K562 (cell line): Measurements from ENCODE around the gene CDC25B. TPM values are rescaled to one million over a fixed set of nuclear protein-coding genes. Genes with fewer than 3 reads are reported as not detected.

Source experiments
- ATAC-seq: fragments of 200-7000 bp; cut with Tn5 transposase; 3 replicates; pipeline ENCODE4 v1.9.1; 2020; ENCODE audit warnings: moderate library complexity
- BruUV-seq: library from RNA; stranded (reverse); fragments of 400-500 nt; replicated peaks from 2 replicates; lab custom pipeline; 2021; lab: Mats Ljungman, UMichigan
- CTCF ChIA-PET: fragments of 300-600 bp; formaldehyde crosslinking; extraction: SDS; loops from one replicate; lab custom pipeline; 2021; ENCODE audit warnings: low intra/inter-chr PET ratio; lab: Yijun Ruan, JAX
- POLR2A ChIA-PET: fragments of 300-600, 350-650 bp; sonication (Branson Sonifier 250); formaldehyde crosslinking; extraction: SDS; loops from one replicate; lab custom pipeline; 2021; ENCODE audit warnings: antibody characterized with exemption, inconsistent platforms; lab: Yijun Ruan, JAX
- DNase-seq, 4 experiments: peaks; one replicate each; pipeline versions ENCODE4 v3.0.0 to v3.0.0-alpha.2; 2011 to 2018; ENCODE audit warnings: low spot score in 3 of 4, mixed read lengths in 3 of 4; ENCODE audit errors: extremely low read depth in 1 of 4
- FAIRE-seq: peaks from 2 replicates; lab custom pipeline; 2011; peaks lifted over from hg19 to GRCh38; lab: Jason Lieb, UNC
- H2AFZ ChIP-seq: 2 replicates; pipeline ENCODE4 v1.6.0; 2011; ENCODE audit warnings: low read depth, low read length, control low read depth, inconsistent platforms
- H3K27ac ChIP-seq: fragments of 200-600 bp; 3 replicates; pipeline ENCODE4 v1.8.0; 2011; ENCODE audit warnings: low read depth, mild to moderate bottlenecking, control low read depth, inconsistent platforms, low read length, moderate library complexity, mixed read lengths; ENCODE audit errors: extremely low read depth
- H3K27me3 ChIP-seq, 2 experiments: fragments of 300-600 bp in 1 of 2; 2 replicates in 1 of 2; 3 replicates in 1 of 2; pipeline versions ENCODE4 v1.6.0 to v1.8.0; 2011; ENCODE audit warnings: inconsistent platforms in 2 of 2, low read length in 2 of 2, mild to moderate bottlenecking in 1 of 2, mixed read lengths in 1 of 2, moderate library complexity in 1 of 2; ENCODE audit not compliant: control insufficient read depth in 2 of 2, insufficient read depth in 2 of 2
- H3K36me3 ChIP-seq: fragments of 300-600 bp; 3 replicates; pipeline ENCODE4 v1.8.0; 2011; ENCODE audit warnings: mild to moderate bottlenecking, low read length, inconsistent platforms; ENCODE audit not compliant: control insufficient read depth, insufficient read depth
- H3K4me1 ChIP-seq, 2 experiments: fragments of 200-600 bp in 1 of 2; replicated peaks in 1 of 2; 2 replicates in 1 of 2; 3 replicates in 1 of 2; pipeline versions ENCODE4 v1.5.1 to v1.8.0; 2011; ENCODE audit warnings: inconsistent platforms in 2 of 2, low read length in 2 of 2, mild to moderate bottlenecking in 1 of 2, mixed read lengths in 1 of 2, moderate library complexity in 1 of 2; ENCODE audit not compliant: control insufficient read depth in 2 of 2, insufficient read depth in 2 of 2
- H3K4me2 ChIP-seq: 2 replicates; pipeline ENCODE4 v1.6.1; 2011; ENCODE audit warnings: low read length, control low read depth, inconsistent platforms, mixed read lengths; ENCODE audit not compliant: insufficient read depth
- H3K4me3 ChIP-seq: fragments of 200-600 bp; sonication (generic), shearing (Covaris generic); 2 replicates; pipeline ENCODE4 v1.5.1; 2016; ENCODE audit warnings: control low read depth, inconsistent platforms
- H3K79me2 ChIP-seq: fragments of 200-600 bp; 3 replicates; pipeline ENCODE4 v1.8.0; 2011; ENCODE audit warnings: low read length, inconsistent platforms; ENCODE audit not compliant: control insufficient read depth, insufficient read depth
- H3K9ac ChIP-seq, 2 experiments: 2 replicates each; pipeline versions ENCODE4 v1.6.0 to v1.6.1; 2011; ENCODE audit warnings: low read depth in 2 of 2, low read length in 2 of 2, control low read depth in 1 of 2, inconsistent platforms in 1 of 2, mild to moderate bottlenecking in 1 of 2, mixed read lengths in 1 of 2; ENCODE audit not compliant: insufficient read depth in 1 of 2
- H3K9me1 ChIP-seq: one replicate; pipeline ENCODE4 v1.6.0; 2011; ENCODE audit warnings: inconsistent platforms, mild to moderate bottlenecking, low read length, moderate library complexity; ENCODE audit not compliant: control insufficient read depth, insufficient read depth
- H3K9me3 ChIP-seq: replicated peaks from 2 replicates; pipeline ENCODE4 v1.5.1; 2011; ENCODE audit warnings: low read depth, low read length, inconsistent platforms; ENCODE audit not compliant: control insufficient read depth, insufficient read depth
- H4K20me1 ChIP-seq: replicated peaks from 2 replicates; pipeline ENCODE4 v1.6.1; 2011; ENCODE audit warnings: low read length, inconsistent platforms, mixed read lengths; ENCODE audit not compliant: control insufficient read depth, insufficient read depth
- EWSR1 ChIP-seq: fragments of 450-650 bp; IDR thresholded peaks from 2 replicates; pipeline ENCODE4 v1.6.1; 2018; ENCODE audit warnings: borderline replicate concordance, mild to moderate bottlenecking, low read depth, moderate library complexity; ENCODE audit not compliant: partially characterized antibody
- GATAD2A ChIP-seq: fragments of 450-650 bp; IDR thresholded peaks from 2 replicates; pipeline ENCODE4 v1.6.1; 2017
- KLF16 ChIP-seq: IDR thresholded peaks from 2 replicates; pipeline ENCODE4 v1.6.1; 2016; ENCODE audit warnings: antibody characterized with exemption
- NELFE ChIP-seq: IDR thresholded peaks from 2 replicates; pipeline ENCODE4 v1.6.1; 2011; ENCODE audit warnings: mild to moderate bottlenecking; ENCODE audit not compliant: insufficient read depth, insufficient read length
- SOX6 ChIP-seq: fragments of 450-650 bp; IDR thresholded peaks from 2 replicates; pipeline ENCODE4 v1.6.1; 2014; ENCODE audit warnings: mild to moderate bottlenecking
- TEAD4 ChIP-seq, 2 experiments: sonication (generic) in 1 of 2; formaldehyde crosslinking in 1 of 2; IDR thresholded peaks; 2 replicates each; pipeline versions ENCODE4 v1.6.1 to v1.8.0; 2012 to 2022; ENCODE audit warnings: borderline replicate concordance in 1 of 2, inconsistent platforms in 1 of 2, low read length in 1 of 2, mild to moderate bottlenecking in 1 of 2, missing genetic modification reagents in 1 of 2
- ZNF134 ChIP-seq: fragments of 250-450 bp; sonication (Bioruptor Pico); conservative IDR thresholded peaks from 2 replicates; pipeline ENCODE4 v1.4.0; 2020
- ZNF24 ChIP-seq: fragments of 450-650 bp; IDR thresholded peaks from 2 replicates; pipeline ENCODE4 v1.6.1; 2016
- ZNF436 ChIP-seq: fragments of 250-450, 450-650 bp; sonication (Bioruptor Pico); formaldehyde crosslinking; IDR thresholded peaks from 2 replicates; pipeline ENCODE4 v1.7.0; 2020; ENCODE audit warnings: mild to moderate bottlenecking
- ZNF644 ChIP-seq: fragments of 200-800 bp; sonication (Bioruptor generic); IDR thresholded peaks from 2 replicates; pipeline ENCODE4 v1.6.1; 2016; ENCODE audit warnings: low read depth, missing genetic modification characterization, missing compliant biosample characterization
- ZNF764 ChIP-seq: fragments of 250-450 bp; sonication (Bioruptor Pico); IDR thresholded peaks from 2 replicates; pipeline ENCODE4 v1.4.0; 2020; ENCODE audit warnings: low read depth, mild to moderate bottlenecking, moderate library complexity
- WGBS: fragments of 100-300 bp; shearing (Covaris generic); methylation state at CpG from one replicate; pipeline ENCODE4 v1.1.6; 2016; ENCODE audit warnings: low coverage, mixed read lengths; ENCODE audit not compliant: insufficient coverage; ENCODE audit errors: missing lambda C conversion rate; 5-methylcytosine and 5-hydroxymethylcytosine counted together
- in situ Hi-C: fragments of 300-500 bp; cut with MboI; formaldehyde crosslinking; loops from 4 replicates; pipeline ENCODE4 v1.15.0; 2018; ENCODE audit warnings: inconsistent platforms, mixed read lengths
- intact Hi-C: fragments of 100-400 bp; cut with micrococcal nuclease; formaldehyde crosslinking; loops from 2 replicates; pipeline ENCODE4 v1.14.2; 2022
- polyA plus RNA-seq, 8 experiments: library from polyadenylated mRNA; depleted of rRNA in 4 of 8; stranded (reverse) in 5 of 8; unstranded in 3 of 8; fragments of >200 nt; fragmentation: Nextera tagmentation in 2 of 8; fragmentation: Illumina TruSeq in 1 of 8; extraction: Ambion mirVana in 2 of 8; extraction: Trizol in 1 of 8; gene quantifications; 2 replicates each; pipeline versions ENCODE4 v1.2.1 to v1.2.3, GENCODE V29; 2011 to 2014; ENCODE audit warnings: inconsistent platforms in 1 of 8, missing spikeins in 1 of 8
- total RNA-seq, 7 experiments: library from RNA; depleted of rRNA in 6 of 7; stranded (reverse); fragments of >200 nt in 6 of 7; fragmentation: Illumina TruSeq in 2 of 7; extraction: Trizol in 2 of 7; gene quantifications; 2 replicates each; pipeline versions ENCODE4 v1.2.1 to v1.2.3, GENCODE V29; 2011 to 2021; ENCODE audit warnings: low replicate concordance in 1 of 7
- TF ChIP-seq, protein P1 (sequence below): fragments of 450-650 bp; IDR thresholded peaks from 2 replicates; pipeline ENCODE4 v1.6.1; 2017; ENCODE audit warnings: antibody characterized with exemption, mild to moderate bottlenecking

Gene CDC25B
- total and polyA plus RNA-seq, 9 of the 15 experiments (the other 6 are each of a cell fraction or from before 2014, with no cell fraction given) = 2.3 to 35.7 (median 9.5) TPM

- Histone ChIP-seq H3K9me1 (no peaks in the 10 kb centered on the region), H3K4me1 (peaks cover 9 to 11% of the 10 kb centered on the region in 2 experiments; a peak in 3 of 5 replicates), H4K20me1 (no peaks in the 10 kb centered on the region), H3K9me3 (no peaks in the 10 kb centered on the region), H3K27ac (no peak overlapping the region), H3K4me2 (no peak overlapping the region)
- intact Hi-C loops = no loop called here
- ATAC-seq = no peak
- FAIRE-seq = no peak
- no TSS peak for BruUV-seq
- no peak for TF ChIP-seq EWSR1
- TF ChIP-seq, all 486 proteins: peak for 0
- no peak for DNase-seq
- no peak overlapping the region for H3K9ac ChIP-seq
- no peaks in the 10 kb centered on the region for H3K36me3 ChIP-seq
- no peaks in the 10 kb centered on the region for H3K27me3 ChIP-seq
- ChIA-PET POLR2A (interaction anchor here (0.9 kb wide), 1 partner anchor 9 kb away, joined by 4 read pairs; no protein-coding TSS in a partner anchor), CTCF (no interaction called here)
- 82% methylated on average over 3 of the region's 4 CpGs for WGBS
- in situ Hi-C loops = no loop called here
- no peaks in the 10 kb centered on the region for H3K79me2 ChIP-seq
- H2AFZ ChIP-seq = no peak overlapping the region
- H3K4me3 ChIP-seq = no peak overlapping the region
Measured at GRCh38 chr20:3836132-3836531, 40.0 kb downstream of the CDC25B start.

DNA sequence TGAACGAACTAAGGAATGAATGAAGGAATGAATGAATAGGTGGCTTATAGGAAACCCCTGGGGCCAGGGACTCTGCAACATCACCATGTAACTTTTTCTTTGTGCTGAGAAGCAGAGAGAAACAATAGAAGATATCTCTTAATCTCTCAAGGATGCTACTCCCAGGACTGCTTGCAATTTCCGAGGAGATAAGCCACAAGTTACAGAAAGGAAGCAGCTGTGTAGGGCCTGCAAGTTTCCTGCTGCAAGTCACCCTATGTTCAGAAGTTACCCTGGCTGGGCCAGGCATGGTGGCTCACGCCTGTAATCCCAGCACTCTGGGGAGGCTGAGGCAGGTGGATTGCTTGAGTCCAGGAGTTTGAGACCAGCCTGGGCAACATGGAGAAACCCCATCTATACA, 43.2 kb downstream of the CDC25B start:
- in situ Hi-C loops (no loop called here), intact Hi-C loops (no loop called here)
- FAIRE-seq = peak; percentile 87
- WGBS = 8% methylated on average over 2 of the region's 3 CpGs
- peak in 2 of 4 experiments; percentile 53 to 71 for DNase-seq
- Histone ChIP-seq H3K9me3 (no peaks in the 10 kb centered on the region), H3K9me1 (no peaks in the 10 kb centered on the region), H3K27ac (no peak overlapping the region), H3K4me2 (peak overlapping the region; percentile 34; the same call in 1 of the 2 replicates), H3K9ac (peak overlapping the region; percentile 19 to 34; a peak in 1 of 4 replicates), H3K36me3 (no peaks in the 10 kb centered on the region), H3K4me3 (no peak overlapping the region), H2AFZ (0 out of 2 replicates have a peak overlapping the region, but pooled peaks have one; percentile 45), H3K27me3 (no peaks in the 10 kb centered on the region), H4K20me1 (no peaks in the 10 kb centered on the region), H3K79me2 (no peaks in the 10 kb centered on the region), H3K4me1 (peaks cover 27 to 31% of the 10 kb centered on the region in 2 experiments; a peak in 4 of 5 replicates)
- ChIA-PET POLR2A (interaction anchor here (1.0 to 1.1 kb wide), 2 partner anchors 12 to 19 kb away, joined by 3 to 4 read pairs; partner anchors contain the start of gene AP5S1), CTCF (no interaction called here)
- BruUV-seq = no TSS peak
- ATAC-seq = peak; percentile 68
- TF ChIP-seq GATAD2A (0 out of 2 replicates have a peak, but pooled peaks have one; percentile 44), ZNF24 (peak; percentile 88), ZNF644 (0 out of 2 replicates have a peak, but pooled peaks have one; percentile 33), SOX6 (peak; percentile 96), TEAD4 (IDR thresholded peaks at IDR 0.05; ENCODE audit: low read length) (0 out of 2 replicates have a peak, but pooled peaks have one; percentile 36), TEAD4 (CRISPR knock-in tag; IDR thresholded peaks at IDR 0.05; ENCODE audit: borderline replicate concordance) (no peak), NELFE (no peak), KLF16 (peak; percentile 42; the same call in 1 of the 2 replicates), ZNF436 (CRISPR knock-in tag) (no peak), ZNF134 (CRISPR knock-in tag) (0 out of 2 replicates have a peak, but pooled peaks have one; percentile 6), ZNF764 (CRISPR knock-in tag) (no peak)
- TF ChIP-seq, protein P1, sequence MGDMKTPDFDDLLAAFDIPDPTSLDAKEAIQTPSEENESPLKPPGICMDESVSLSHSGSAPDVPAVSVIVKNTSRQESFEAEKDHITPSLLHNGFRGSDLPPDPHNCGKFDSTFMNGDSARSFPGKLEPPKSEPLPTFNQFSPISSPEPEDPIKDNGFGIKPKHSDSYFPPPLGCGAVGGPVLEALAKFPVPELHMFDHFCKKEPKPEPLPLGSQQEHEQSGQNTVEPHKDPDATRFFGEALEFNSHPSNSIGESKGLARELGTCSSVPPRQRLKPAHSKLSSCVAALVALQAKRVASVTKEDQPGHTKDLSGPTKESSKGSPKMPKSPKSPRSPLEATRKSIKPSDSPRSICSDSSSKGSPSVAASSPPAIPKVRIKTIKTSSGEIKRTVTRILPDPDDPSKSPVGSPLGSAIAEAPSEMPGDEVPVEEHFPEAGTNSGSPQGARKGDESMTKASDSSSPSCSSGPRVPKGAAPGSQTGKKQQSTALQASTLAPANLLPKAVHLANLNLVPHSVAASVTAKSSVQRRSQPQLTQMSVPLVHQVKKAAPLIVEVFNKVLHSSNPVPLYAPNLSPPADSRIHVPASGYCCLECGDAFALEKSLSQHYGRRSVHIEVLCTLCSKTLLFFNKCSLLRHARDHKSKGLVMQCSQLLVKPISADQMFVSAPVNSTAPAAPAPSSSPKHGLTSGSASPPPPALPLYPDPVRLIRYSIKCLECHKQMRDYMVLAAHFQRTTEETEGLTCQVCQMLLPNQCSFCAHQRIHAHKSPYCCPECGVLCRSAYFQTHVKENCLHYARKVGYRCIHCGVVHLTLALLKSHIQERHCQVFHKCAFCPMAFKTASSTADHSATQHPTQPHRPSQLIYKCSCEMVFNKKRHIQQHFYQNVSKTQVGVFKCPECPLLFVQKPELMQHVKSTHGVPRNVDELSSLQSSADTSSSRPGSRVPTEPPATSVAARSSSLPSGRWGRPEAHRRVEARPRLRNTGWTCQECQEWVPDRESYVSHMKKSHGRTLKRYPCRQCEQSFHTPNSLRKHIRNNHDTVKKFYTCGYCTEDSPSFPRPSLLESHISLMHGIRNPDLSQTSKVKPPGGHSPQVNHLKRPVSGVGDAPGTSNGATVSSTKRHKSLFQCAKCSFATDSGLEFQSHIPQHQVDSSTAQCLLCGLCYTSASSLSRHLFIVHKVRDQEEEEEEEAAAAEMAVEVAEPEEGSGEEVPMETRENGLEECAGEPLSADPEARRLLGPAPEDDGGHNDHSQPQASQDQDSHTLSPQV = peak; percentile 57; the same call in 1 of the 2 replicates
